Keratinocyte (primary cell): Measurements from ENCODE around the gene USP35. TPM values are rescaled to one million over a fixed set of nuclear protein-coding genes. Genes with fewer than 3 reads are reported as not detected.

Experiments used
- DNase-seq: peaks from one replicate; pipeline ENCODE4 v3.0.0-alpha.2; 2011; ENCODE audit warnings: low read depth, missing footprints, low spot score
- FAIRE-seq: peaks from 2 replicates; lab custom pipeline; 2011; peaks lifted over from hg19 to GRCh38; lab: Jason Lieb, UNC
- H2AFZ ChIP-seq: 2 replicates; pipeline ENCODE4 v1.6.0; 2012; ENCODE audit warnings: low read length, control low read depth, inconsistent platforms; ENCODE audit not compliant: control insufficient read depth
- H3K27ac ChIP-seq: 2 replicates; pipeline ENCODE4 v1.5.1; 2011; ENCODE audit warnings: low read length; ENCODE audit not compliant: control insufficient read depth, insufficient read depth
- H3K27me3 ChIP-seq: 3 replicates; pipeline ENCODE4 v1.6.0; 2011; ENCODE audit warnings: low read length; ENCODE audit not compliant: control insufficient read depth, insufficient read depth; ENCODE audit errors: extremely low read depth
- H3K36me3 ChIP-seq, 2 experiments: 2 replicates in 1 of 2; 3 replicates in 1 of 2; pipeline ENCODE4 v1.5.1; 2011; ENCODE audit warnings: low read length in 2 of 2, mild to moderate bottlenecking in 1 of 2; ENCODE audit not compliant: control insufficient read depth in 2 of 2, insufficient read depth in 2 of 2; ENCODE audit errors: extremely low read depth in 1 of 2
- H3K4me1 ChIP-seq: 3 replicates; pipeline ENCODE4 v1.5.1; 2011; ENCODE audit warnings: low read length; ENCODE audit not compliant: control insufficient read depth, insufficient read depth; ENCODE audit errors: extremely low read depth
- H3K4me2 ChIP-seq: 3 replicates; pipeline ENCODE4 v1.6.0; 2011; ENCODE audit warnings: low read depth, low read length; ENCODE audit not compliant: control insufficient read depth, insufficient read depth; ENCODE audit errors: extremely low read depth
- H3K4me3 ChIP-seq, 3 experiments: fragments of 200-600 bp in 1 of 3; sonication (generic) in 1 of 3; 2 replicates in 2 of 3; 3 replicates in 1 of 3; pipeline ENCODE4 v1.5.1; 2011 to 2016; ENCODE audit warnings: low read length in 3 of 3, mild to moderate bottlenecking in 3 of 3, control low read depth in 2 of 3, inconsistent platforms in 1 of 3, low read depth in 1 of 3, mixed read lengths in 1 of 3, mixed run types in 1 of 3, moderate library complexity in 1 of 3; ENCODE audit not compliant: control insufficient read depth in 2 of 3, insufficient read depth in 2 of 3; ENCODE audit errors: extremely low read depth in 1 of 3
- H3K79me2 ChIP-seq: 2 replicates; pipeline ENCODE4 v1.6.0; 2012; ENCODE audit warnings: low read length; ENCODE audit not compliant: control insufficient read depth, insufficient read depth
- H3K9ac ChIP-seq: 3 replicates; pipeline ENCODE4 v1.6.0; 2011; ENCODE audit warnings: low read length; ENCODE audit not compliant: control insufficient read depth, insufficient read depth; ENCODE audit errors: extremely low read depth
- H3K9me1 ChIP-seq: 3 replicates; pipeline ENCODE4 v1.6.0; 2011; ENCODE audit warnings: low read length; ENCODE audit not compliant: control insufficient read depth, insufficient read depth; ENCODE audit errors: extremely low read depth
- H3K9me3 ChIP-seq: 2 replicates; pipeline ENCODE4 v1.5.1; 2012; ENCODE audit warnings: low read depth, low read length; ENCODE audit not compliant: control insufficient read depth
- H4K20me1 ChIP-seq: 3 replicates; pipeline ENCODE4 v1.6.0; 2011; ENCODE audit warnings: low read length; ENCODE audit not compliant: control insufficient read depth, insufficient read depth; ENCODE audit errors: extremely low read depth
- EZH2 ChIP-seq: IDR thresholded peaks from one replicate; pipeline ENCODE4 v1.6.1; 2012; ENCODE audit warnings: inconsistent platforms, mild to moderate bottlenecking, low read length, moderate library complexity
- dilution Hi-C: fragments of 300-500 bp; cut with MboI; formaldehyde crosslinking; loops from one replicate; pipeline ENCODE4 v1.7.0; 2020; ENCODE audit warnings: low sequenced_read_pairs; ENCODE audit not compliant: extremely low pct_ligation_motif_present
- polyA plus RNA-seq, 5 experiments: library from polyadenylated mRNA; depleted of rRNA in 3 of 5; stranded (reverse) in 3 of 5; stranded (forward) in 1 of 5; unstranded in 1 of 5; fragments of >200 nt; gene quantifications; 1 replicate in 1 of 5; 2 replicates in 3 of 5; 3 replicates in 1 of 5; pipeline versions ENCODE4 v1.2.1 to v1.2.3, GENCODE V29; 2011 to 2012; ENCODE audit warnings: missing spikeins in 2 of 5, low read depth in 1 of 5, low replicate concordance in 1 of 5
- TF ChIP-seq, protein P1 (sequence below), 3 experiments: IDR thresholded peaks in 1 of 3; conservative IDR thresholded peaks in 1 of 3; optimal IDR thresholded peaks in 1 of 3; 2 replicates in 2 of 3; 3 replicates in 1 of 3; pipeline versions ENCODE3 to v1.5.1; 2011; ENCODE audit warnings: low read length in 3 of 3, mild to moderate bottlenecking in 3 of 3, moderate library complexity in 2 of 3, control low read depth in 1 of 3, inconsistent platforms in 1 of 3; ENCODE audit not compliant: insufficient read depth in 2 of 3; ENCODE audit errors: extremely low read depth in 1 of 3

USP35 gene
- polyA plus RNA-seq, 1 donor (not counting 4 experiments of a cell fraction or from before 2014, with no cell fraction given) = 5.0 TPM

DNA sequence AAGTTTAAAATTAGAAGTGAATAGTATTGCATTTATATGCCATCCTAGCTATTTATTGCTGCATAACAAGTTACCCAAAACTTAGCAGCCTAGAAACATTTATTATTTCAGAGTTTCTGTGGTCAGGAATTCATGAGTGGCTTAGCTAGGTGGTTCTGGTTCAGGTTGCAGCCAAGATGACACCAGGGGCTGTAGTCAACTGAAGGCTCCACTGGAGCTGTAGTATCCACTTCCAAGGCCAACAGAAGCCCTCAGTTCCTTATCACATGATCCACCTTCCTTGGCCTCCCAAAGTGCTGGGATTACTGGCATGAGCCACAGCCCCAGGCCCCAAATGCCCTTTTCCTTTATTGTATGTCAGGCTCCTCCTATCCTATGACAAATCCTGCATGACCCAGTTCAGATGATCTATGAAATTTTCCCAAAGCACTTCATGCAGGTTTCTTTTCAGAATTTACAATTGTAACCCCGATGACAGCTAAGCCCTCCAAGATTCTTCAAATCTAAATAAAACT lies 43.2 kb upstream of the USP35 start:
- FAIRE-seq = no peak
- Histone ChIP-seq H3K4me2 (no peak overlapping the region), H3K27me3 (no peaks in the 10 kb centered on the region), H4K20me1 (no peaks in the 10 kb centered on the region), H3K9me3 (no peaks in the 10 kb centered on the region), H2AFZ (no peak overlapping the region), H3K9me1 (no peaks in the 10 kb centered on the region), H3K9ac (no peak overlapping the region), H3K4me3 (no peak overlapping the region), H3K4me1 (peaks cover 5% of the 10 kb centered on the region), H3K36me3 (no peaks in the 10 kb centered on the region), H3K79me2 (peaks cover 5% of the 10 kb centered on the region), H3K27ac (no peak overlapping the region)
- no peak for DNase-seq
- TF ChIP-seq, protein P1, sequence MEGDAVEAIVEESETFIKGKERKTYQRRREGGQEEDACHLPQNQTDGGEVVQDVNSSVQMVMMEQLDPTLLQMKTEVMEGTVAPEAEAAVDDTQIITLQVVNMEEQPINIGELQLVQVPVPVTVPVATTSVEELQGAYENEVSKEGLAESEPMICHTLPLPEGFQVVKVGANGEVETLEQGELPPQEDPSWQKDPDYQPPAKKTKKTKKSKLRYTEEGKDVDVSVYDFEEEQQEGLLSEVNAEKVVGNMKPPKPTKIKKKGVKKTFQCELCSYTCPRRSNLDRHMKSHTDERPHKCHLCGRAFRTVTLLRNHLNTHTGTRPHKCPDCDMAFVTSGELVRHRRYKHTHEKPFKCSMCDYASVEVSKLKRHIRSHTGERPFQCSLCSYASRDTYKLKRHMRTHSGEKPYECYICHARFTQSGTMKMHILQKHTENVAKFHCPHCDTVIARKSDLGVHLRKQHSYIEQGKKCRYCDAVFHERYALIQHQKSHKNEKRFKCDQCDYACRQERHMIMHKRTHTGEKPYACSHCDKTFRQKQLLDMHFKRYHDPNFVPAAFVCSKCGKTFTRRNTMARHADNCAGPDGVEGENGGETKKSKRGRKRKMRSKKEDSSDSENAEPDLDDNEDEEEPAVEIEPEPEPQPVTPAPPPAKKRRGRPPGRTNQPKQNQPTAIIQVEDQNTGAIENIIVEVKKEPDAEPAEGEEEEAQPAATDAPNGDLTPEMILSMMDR (optimal IDR thresholded peaks at IDR 0.05 in 1 of 3, IDR thresholded peaks at IDR 0.05 in 1 of 3, conservative IDR thresholded peaks at IDR 0.05 in 1 of 3; ENCODE audit: extremely low read depth in 1 of 3, insufficient read depth in 2 of 3, low read length in 3 of 3) = no peak
- TF ChIP-seq EZH2 = no peak
- dilution Hi-C loops = no loop called here

DNA sequence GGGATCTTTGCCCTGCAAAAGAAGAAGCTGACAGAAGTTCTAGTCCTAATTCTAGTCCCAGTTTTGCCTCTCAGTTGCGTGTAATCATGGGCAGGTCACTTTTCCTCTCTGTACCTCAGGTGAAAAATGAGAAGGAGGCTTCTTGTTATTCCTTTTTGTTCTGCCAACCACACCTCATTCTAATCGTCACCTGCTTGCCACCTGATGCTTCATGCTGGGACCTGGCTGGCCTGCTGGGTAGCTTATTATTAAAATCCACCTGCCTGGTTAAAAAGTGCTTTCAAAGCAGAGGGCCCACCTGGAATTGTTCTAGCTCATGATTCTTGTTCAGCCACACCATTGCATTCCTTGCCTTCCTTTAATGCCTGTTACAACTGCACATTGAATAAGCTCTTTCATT lies 40.9 kb upstream of the USP35 start:
- TF ChIP-seq EZH2 = no peak
- TF ChIP-seq, protein P1 (optimal IDR thresholded peaks at IDR 0.05 in 1 of 3, IDR thresholded peaks at IDR 0.05 in 1 of 3, conservative IDR thresholded peaks at IDR 0.05 in 1 of 3; ENCODE audit: extremely low read depth in 1 of 3, insufficient read depth in 2 of 3, low read length in 3 of 3) = no peak
- H3K9ac ChIP-seq = no peak overlapping the region
- no peak overlapping the region for H2AFZ ChIP-seq
- no peaks in the 10 kb centered on the region for H3K4me1 ChIP-seq
- no peak overlapping the region for H3K27ac ChIP-seq
- no peaks in the 10 kb centered on the region for H3K79me2 ChIP-seq
- no peaks in the 10 kb centered on the region for H4K20me1 ChIP-seq
- no peaks in the 10 kb centered on the region for H3K36me3 ChIP-seq
- H3K4me3 ChIP-seq = no peak overlapping the region
- dilution Hi-C loops = no loop called here
- no peak overlapping the region for H3K4me2 ChIP-seq
- H3K9me1 ChIP-seq = no peaks in the 10 kb centered on the region
- no peaks in the 10 kb centered on the region for H3K27me3 ChIP-seq
- no peak for FAIRE-seq
- no peak for DNase-seq
- no peaks in the 10 kb centered on the region for H3K9me3 ChIP-seq
